Stimulated activated CD8-positive, alpha-beta memory T cell treated with anti-CD3 and anti-CD28 coated beads, Interleukin-7, amount 100 ng/mL, for 48 hours (primary cell): ENCODE data around the gene COL6A3.

ENCODE experiments used
- DNase-seq, 2 donors: peaks; one replicate each; pipeline ENCODE4 v3.0.0-alpha.2; 2020; ENCODE audit warnings: low read depth in 1 of 2; ENCODE audit errors: extremely low read depth in 1 of 2

The COL6A3 gene

DNA sequence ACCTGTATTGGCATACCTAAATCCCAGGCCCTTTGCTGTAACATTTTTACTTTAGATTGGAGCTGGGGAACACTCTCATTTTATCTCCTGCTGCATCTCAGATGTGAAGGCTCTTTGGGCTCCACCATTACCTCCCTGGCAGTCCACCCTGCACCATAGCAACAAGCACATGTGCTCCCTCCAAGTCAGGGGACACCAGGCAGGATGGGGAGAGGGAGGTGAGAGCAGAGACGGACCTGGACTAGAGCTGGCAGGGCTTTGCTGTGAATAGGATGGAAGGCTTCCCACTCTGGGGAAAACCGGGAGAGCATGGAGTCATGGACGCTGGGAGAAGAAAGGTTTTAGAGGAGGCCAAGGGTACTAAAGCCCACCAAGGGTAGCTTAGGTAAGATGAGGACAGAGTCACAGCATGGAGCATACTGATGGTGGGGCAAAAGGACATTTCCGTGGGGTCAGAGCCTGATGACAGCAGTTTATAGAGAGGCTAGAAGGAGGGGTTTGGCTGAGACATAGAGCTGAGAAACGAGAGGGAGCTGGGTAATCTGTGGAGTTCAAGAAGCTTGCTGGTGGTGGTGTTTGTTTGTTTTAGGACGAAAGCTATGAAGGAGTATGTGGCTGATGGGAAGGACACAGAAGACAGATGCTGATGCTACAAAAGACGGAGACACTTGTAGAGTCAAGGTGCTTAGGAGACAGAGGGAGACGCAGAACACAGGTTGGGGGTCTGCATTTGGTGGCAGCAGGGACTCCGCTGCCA lies 134.8 kb downstream of the COL6A3 start:
- no peak for DNase-seq

DNA sequence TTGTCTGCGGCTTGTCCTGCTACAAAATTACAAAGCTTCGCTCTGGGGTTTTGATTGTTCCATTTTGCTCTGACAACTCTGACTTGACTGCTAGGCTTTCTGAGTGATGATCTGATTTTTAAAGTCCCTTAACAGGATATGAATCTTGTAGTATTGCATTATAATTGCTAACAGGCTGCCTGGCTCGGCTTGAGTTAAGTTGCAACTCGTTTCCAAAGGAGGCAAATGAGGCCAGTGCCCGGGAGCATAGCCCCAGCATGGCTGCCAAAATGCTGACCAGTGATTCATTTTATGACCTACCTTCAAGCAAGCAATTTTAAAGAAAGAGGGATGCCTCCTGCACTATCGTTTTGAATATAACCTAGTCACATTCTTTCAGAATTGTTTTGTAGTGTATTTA lies 135.4 kb downstream of the COL6A3 start:
- no peak for DNase-seq

DNA sequence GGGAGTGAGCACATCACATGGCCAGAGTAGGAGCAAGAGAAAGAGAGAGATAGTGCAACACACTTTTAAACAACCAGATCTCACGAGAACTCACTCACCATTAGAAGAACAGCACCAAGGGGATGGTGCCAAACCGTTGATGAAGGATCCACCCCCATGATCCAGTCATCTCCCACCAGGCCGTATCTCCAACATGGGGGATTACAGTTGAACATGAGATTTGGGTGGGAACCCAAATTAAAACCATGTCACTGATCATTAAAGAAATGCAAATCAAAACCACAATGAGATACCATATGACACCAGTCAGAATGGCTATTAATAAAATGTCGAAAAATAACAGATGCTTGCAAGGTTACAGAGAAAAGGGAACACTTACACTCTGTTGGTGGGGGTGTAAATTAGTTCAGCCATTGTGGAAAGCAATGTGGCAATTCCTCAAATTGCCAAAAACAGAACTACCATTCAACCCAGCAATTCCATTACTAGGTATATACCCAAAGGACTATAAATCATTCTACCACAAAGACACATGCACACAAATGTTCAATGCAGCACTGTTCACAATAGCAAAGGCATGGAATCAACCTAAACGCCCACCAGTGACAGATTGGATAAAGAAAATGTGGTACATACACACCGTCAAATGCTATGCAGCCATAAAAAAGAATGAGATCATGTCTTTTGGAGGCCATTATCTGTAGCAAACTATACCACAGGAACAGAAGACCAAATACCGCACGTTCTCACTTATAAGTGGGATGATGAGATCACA lies 137.1 kb downstream of the COL6A3 start:
- DNase-seq, result no peak
